NCI-H1417 (cell line): Measurements from ENCODE around the gene PNLIPRP1.

Experiments used
- DNase-seq, 3 experiments: peaks; one replicate each; lab custom pipeline; 2025; lab: John Stamatoyannopoulos, UW

PNLIPRP1 gene

DNA sequence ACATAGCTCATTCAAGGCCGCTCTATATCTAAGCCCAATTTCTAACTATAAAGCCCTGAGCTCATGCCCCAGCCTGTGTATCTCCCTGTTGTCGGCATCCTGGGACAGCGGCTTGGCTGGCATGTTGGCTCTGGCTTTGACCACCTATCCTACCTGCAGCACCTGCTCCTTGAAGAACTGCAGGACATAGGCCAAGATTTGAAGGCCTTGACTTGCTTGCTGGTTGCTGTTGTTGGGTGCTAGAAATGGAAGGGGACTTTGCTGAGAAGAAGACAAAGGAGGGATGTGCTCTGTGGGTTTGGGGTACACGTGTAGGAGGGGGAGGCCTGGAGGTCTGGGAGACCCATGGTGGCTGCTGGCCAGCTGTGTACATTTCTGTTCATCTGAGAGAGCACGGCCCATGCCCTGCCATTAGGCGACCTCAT is 41.1 kb downstream of the PNLIPRP1 start:
- no peak for DNase-seq

- no peak for DNase-seq
Observed at GRCh38 chr10:116632596-116633215, 41.9 kb downstream of the PNLIPRP1 start.

DNA sequence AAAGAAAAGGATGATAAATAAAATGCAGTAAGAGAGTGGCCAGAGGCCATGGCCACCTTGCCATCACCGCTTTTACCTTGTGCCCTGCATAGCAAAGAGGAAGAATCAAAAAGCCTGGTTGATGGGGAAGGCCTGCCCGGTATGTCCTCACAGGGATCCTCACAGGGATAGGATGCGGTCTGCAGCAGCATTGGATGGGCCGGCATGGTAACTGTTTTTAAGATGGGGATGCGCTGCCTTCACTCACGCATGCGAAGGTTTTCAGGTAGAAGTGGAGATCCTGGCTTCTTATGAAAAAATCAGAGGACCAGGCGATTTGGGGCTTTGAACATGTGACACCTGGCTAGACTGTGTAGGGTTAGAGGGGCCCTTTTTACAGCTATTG is 42.4 kb downstream of the PNLIPRP1 start:
- DNase-seq: no peak

- DNase-seq: no peak
Observed at GRCh38 chr10:116634126-116634975, 43.6 kb downstream of the PNLIPRP1 start.

GRCh38 chr10:116636385-116636784 is 45.6 kb downstream of the PNLIPRP1 start:
- no peak for DNase-seq

DNA sequence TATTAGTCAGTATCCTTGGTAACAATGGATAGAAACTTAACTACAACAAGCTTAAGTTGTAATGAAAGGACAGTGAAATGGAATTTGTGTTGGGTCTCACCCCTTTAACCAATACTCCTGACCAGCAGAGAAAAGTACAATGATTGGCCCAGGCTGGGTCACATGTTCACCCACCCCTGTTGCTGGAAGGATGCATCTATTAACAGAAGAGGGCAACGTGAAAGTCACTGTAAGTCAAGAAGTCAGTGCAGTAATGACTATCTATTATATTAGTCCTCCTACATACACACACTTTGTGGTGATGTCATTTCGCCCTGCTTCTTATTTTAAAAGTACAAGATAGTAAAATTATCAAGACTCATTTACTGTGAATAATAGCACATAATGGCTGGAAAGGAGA is 46.2 kb downstream of the PNLIPRP1 start:
- DNase-seq: no peak

DNA sequence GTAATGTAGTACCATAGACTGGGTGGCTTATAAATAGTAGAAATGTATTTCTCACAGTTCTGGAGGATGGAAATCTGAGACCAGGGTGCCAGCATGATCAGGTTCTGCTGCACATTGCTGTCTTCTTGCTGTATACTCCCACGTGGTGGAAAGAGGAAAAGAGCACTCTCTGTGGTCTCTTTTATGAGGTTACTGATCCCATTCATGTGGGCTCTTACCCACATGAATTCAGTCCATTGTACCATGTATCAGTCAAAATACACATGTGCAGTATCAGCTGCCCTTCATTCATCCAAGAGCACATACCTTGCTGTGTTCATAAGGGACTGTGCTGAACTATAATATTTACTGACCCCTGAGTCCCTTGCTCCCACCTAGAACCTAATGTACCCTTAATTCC is 47.1 kb downstream of the PNLIPRP1 start:
- DNase-seq: no peak

GRCh38 chr10:116646502-116646901 is 55.7 kb downstream of the PNLIPRP1 start:
- DNase-seq: no peak

DNA sequence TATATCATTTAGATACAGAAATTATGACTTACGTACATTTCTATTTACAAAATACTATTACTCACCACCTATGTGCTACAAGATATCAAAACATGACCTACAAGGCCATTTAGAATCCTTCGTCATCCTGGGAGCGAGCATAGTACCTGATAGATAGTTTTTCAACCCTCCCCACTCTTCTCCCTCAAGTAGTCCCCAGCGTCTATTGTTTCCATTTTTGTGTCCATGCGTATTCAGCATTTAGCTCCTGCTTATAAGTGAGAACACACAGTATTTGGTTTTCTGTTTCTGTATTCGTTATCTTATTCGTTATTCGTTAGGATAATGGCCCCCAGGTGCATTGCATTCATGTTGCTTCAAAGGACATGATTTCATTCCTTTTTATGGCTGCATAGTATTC is 58.1 kb downstream of the PNLIPRP1 start:
- DNase-seq: no peak

DNA sequence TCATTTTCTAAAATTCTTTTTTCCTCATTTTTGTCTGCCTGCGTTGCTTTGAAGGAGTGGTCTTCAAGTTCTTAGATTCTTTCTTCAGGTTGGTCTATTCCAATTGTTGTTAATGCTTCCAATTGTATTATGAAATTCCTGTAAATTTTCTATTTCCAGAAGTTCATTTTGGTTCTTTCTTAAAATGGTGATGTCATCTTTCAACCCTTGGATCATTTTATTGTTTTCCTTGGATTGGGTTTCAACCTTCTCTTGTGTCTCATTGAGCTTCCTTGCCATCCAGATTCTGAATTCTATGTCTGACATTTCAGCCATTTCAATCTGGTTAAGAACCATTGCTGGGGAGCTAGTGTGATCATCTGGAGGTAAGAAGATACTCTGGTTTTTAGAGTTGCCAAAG is 63.1 kb downstream of the PNLIPRP1 start:
- no peak for DNase-seq

GRCh38 chr10:116654816-116655215 is 64.1 kb downstream of the PNLIPRP1 start:
- DNase-seq: no peak

- DNase-seq: no peak
Observed at GRCh38 chr10:116655568-116655967, 64.8 kb downstream of the PNLIPRP1 start.

DNA sequence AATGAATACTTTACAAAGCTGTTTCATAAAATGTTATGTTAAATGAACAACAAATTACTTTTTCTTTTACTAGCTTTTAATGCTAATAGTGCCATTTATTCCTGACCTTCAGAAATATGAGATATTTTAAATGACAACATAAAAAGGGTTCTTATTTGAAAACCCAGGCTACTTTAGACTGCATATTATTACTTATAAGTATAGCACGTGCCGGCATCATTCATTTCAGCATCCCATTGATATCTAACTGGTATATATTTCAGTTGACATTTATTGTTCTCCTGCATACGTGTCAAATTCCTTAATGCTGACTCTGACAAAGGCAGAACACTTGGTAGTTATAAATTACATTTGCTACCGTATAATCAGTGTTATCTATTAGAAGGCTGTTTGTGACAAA is 65.3 kb downstream of the PNLIPRP1 start:
- DNase-seq: no peak

- no peak for DNase-seq
Observed at GRCh38 chr10:116657863-116658551, 67.2 kb downstream of the PNLIPRP1 start.
